Pancreas (tissue), 10 donors: ENCODE results near the gene FOXO6. TPM values are rescaled to one million over a fixed set of nuclear protein-coding genes. Genes with fewer than 3 reads are reported as not detected.

Experiments used
- ATAC-seq, 4 donors: fragments of 200-7000 bp; cut with Tn5 transposase; one replicate each; pipeline versions ENCODE4 v1.8.0 to v1.9.1; 2020; ENCODE audit warnings: mild to moderate bottlenecking in 4 of 4, moderate library complexity in 4 of 4
- DNase-seq, 6 donors: peaks; one replicate each; pipeline ENCODE4 v3.0.0-alpha.2; 2020
- FAIRE-seq: peaks from 2 replicates; lab custom pipeline; 2012; peaks lifted over from hg19 to GRCh38; lab: Jason Lieb, UNC
- H3K27ac ChIP-seq, 4 donors: fragments of 200-600 bp; sonication (generic); 1 replicate in 3 of 4; 2 replicates in 1 of 4; pipeline versions ENCODE4 v1.5.0 to v1.8.0; 2020
- H3K27me3 ChIP-seq, 4 donors: fragments of 200-600 bp; one replicate each; pipeline ENCODE4 v1.8.0; 2021
- H3K36me3 ChIP-seq, 3 donors: fragments of 200-600 bp; sonication (generic) in 1 of 3; one replicate each; pipeline versions ENCODE4 v1.5.0 to v1.8.0; 2020 to 2021
- H3K4me1 ChIP-seq, 3 donors: fragments of 200-600 bp; one replicate each; pipeline ENCODE4 v1.8.0; 2021
- H3K4me3 ChIP-seq, 4 donors: fragments of 200-600 bp; sonication (generic) in 2 of 4; one replicate each; pipeline versions ENCODE4 v1.5.0 to v1.8.0; 2020 to 2021
- H3K9me3 ChIP-seq, 4 donors: fragments of 200-600 bp; one replicate each; pipeline ENCODE4 v1.8.0; 2021
- WGBS, 2 donors: extraction: QIAGEN DNeasy Blood & Tissue Kit; methylation state at CpG; one replicate each; pipeline ENCODE4 v1.1.7; 2013; 5-methylcytosine and 5-hydroxymethylcytosine counted together
- intact Hi-C, 3 donors: fragments of 100-400 bp; cut with DNase I; formaldehyde crosslinking; loops; one replicate each; pipeline versions ENCODE4 v1.11.1 to v1.14.2; 2022
- polyA plus RNA-seq, 2 donors: library from polyadenylated mRNA; stranded (reverse); fragments of 200-250 nt; gene quantifications; one replicate each; pipeline ENCODE4 v1.2.3, GENCODE V29; 2013
- total RNA-seq, 6 donors: library from RNA; stranded (reverse); fragmentation: NEBNext Ultra II Directional in 4 of 6; extraction: Animal tissue kit (Norgen Biotek cat#: 25700) in 4 of 6; gene quantifications; one replicate each; pipeline versions ENCODE4 v1.2.1 to v1.2.4, GENCODE V29; 2021 to 2023
- TF ChIP-seq, protein P1 (sequence below), 4 donors: fragments of 200-600 bp; sonication (generic) in 3 of 4; IDR thresholded peaks; one replicate each; pipeline versions ENCODE4 v1.5.0 to v1.8.0; 2021; ENCODE audit warnings: antibody characterized with exemption in 4 of 4
- donor health status: healthy with polysubstance abuse.
- donor health status: DM: no; HTN: no; CAD: no; lungs with moderate emphysema.
- donor health status: DM: no; HTN: no; CAD: no.
- donor health status: control.
- donor health status: control.
- donor health status: Bipolar disorder and iron deficiency.
- donor health status: DM: yes; HTN: yes; CAD: no.
- donor health status: DM: no; HTN: no; CAD: no.
- donor health status: DM: no; HTN: no; CAD: no.
- donor health status: DM: yes; HTN: yes; CAD: no.

FOXO6 gene
- total and polyA plus RNA-seq, 8 donors, result 0.79 to 2.0 (median 1.2) TPM

DNA sequence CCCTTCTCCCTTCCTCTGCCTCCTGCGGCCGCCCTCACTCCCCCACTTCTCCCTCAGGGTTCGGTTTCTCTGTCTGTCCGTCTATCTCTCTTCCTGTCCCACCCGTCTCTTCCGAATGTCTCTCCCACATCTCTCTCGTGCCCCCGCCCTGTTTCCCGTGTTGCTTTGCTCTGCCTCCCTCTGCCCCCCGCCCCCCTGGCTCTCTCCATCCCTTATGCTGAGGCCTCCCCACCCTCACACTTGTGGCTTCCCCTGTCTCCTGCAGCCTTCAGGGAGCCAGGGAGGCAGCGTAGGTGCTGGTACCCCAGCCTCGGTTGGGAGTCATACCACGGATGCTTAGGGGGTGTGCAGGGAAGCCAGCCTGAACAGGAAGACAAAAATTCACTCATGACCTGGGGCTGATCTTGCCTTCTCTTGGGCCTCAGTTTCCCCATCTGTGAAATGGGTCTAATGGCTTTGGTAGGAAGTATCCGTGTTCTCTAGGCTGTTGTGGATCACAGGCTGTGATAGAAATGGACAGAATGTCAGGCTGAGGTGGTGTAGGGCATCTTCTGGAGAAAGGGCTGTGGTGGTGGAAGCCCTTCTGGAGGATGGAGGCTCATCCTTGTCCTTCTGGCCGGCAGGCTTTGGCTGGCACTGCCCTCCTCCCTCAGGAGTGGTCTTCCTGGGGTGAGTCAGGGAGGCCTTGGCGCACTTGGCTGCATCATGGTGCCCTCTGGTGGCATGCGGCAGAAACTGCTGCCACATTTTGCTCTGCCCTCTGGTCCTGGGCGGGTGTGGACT, 55.5 kb downstream of the FOXO6 start:
- TF ChIP-seq, protein P1, sequence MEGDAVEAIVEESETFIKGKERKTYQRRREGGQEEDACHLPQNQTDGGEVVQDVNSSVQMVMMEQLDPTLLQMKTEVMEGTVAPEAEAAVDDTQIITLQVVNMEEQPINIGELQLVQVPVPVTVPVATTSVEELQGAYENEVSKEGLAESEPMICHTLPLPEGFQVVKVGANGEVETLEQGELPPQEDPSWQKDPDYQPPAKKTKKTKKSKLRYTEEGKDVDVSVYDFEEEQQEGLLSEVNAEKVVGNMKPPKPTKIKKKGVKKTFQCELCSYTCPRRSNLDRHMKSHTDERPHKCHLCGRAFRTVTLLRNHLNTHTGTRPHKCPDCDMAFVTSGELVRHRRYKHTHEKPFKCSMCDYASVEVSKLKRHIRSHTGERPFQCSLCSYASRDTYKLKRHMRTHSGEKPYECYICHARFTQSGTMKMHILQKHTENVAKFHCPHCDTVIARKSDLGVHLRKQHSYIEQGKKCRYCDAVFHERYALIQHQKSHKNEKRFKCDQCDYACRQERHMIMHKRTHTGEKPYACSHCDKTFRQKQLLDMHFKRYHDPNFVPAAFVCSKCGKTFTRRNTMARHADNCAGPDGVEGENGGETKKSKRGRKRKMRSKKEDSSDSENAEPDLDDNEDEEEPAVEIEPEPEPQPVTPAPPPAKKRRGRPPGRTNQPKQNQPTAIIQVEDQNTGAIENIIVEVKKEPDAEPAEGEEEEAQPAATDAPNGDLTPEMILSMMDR (IDR thresholded peaks at IDR 0.05), result peak; percentile 80 to 89 (median 85)
- no peaks in the 10 kb centered on the region for H3K27me3 ChIP-seq
- intact Hi-C loops, result loop anchor here (5.0 to 10.0 kb wide), 3 partner anchors 134 to 149 kb away; no protein-coding TSS in a partner anchor
- H3K27ac ChIP-seq, result no peak overlapping the region
- FAIRE-seq (no peak), ATAC-seq (peak; percentile 72 to 84 (median 81)), DNase-seq (peak; percentile 43 to 89 (median 76))
- H3K4me1 ChIP-seq, result no peaks in the 10 kb centered on the region
- H3K9me3 ChIP-seq, result no peaks in the 10 kb centered on the region
- 53 to 54% methylated on average over 18 of the region's 18 CpGs for WGBS, 2 donors
- no peaks in the 10 kb centered on the region for H3K36me3 ChIP-seq
- H3K4me3 ChIP-seq, result no peak overlapping the region

DNA sequence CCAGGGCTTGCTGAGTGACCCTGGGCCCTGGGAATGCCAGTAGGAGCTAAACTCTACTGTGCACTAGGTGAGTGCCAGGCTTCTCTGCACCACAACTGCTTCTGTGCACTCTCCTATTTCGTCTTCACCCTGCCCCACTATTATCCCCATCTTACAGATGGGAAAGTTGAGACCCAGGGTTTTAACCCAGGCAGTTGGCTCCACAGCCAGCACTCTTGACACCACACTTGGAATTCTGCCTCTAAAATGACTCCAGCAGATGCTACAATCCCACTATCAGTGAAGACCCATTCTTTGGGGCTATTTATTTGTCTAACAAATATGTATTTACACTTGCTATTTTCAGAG, 56.1 kb downstream of the FOXO6 start:
- WGBS, 2 donors, result 16 to 19% methylated on average over 1 of the region's 1 CpG
- Histone ChIP-seq H3K9me3 (no peaks in the 10 kb centered on the region), H3K4me1 (no peaks in the 10 kb centered on the region), H3K27me3 (no peaks in the 10 kb centered on the region), H3K27ac (no peak overlapping the region), H3K4me3 (no peak overlapping the region), H3K36me3 (no peaks in the 10 kb centered on the region)
- intact Hi-C loops, result loop anchor here (5.0 to 10.0 kb wide), 3 partner anchors 135 to 150 kb away; no protein-coding TSS in a partner anchor
- no peak for DNase-seq
- ATAC-seq, result no peak
- no peak for FAIRE-seq
- TF ChIP-seq, protein P1 (IDR thresholded peaks at IDR 0.05), result no peak

DNA sequence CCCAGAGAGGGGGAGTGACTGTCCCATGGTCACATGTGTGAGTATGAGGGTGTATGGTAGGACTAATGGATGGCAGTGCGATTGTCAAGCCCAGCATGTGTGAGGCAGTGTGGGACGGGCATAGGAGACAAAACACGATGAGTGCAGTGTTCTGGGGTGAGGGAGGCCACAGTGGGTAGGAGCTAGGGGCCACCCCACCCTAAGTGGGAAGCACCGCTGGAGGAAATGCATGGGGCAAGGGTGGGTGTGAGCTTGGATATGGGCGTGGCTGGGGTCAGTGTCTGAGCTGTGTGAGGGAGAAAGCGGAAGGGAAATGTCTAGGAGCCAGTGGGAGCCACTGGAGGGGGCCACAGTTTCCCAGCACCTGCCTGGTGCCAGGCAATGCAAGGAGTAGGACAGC, 56.5 kb downstream of the FOXO6 start:
- no peak for ATAC-seq
- Histone ChIP-seq H3K27ac (no peak overlapping the region), H3K27me3 (no peaks in the 10 kb centered on the region), H3K36me3 (no peaks in the 10 kb centered on the region), H3K4me1 (no peaks in the 10 kb centered on the region), H3K4me3 (no peak overlapping the region), H3K9me3 (no peaks in the 10 kb centered on the region)
- FAIRE-seq, result no peak
- no peak for DNase-seq
- TF ChIP-seq, protein P1 (IDR thresholded peaks at IDR 0.05), result no peak
- 52% methylated on average over 6 of the region's 6 CpGs for WGBS, 2 donors
- intact Hi-C loops, result loop anchor here (5.0 to 10.0 kb wide), 3 partner anchors 135 to 150 kb away; no protein-coding TSS in a partner anchor

DNA sequence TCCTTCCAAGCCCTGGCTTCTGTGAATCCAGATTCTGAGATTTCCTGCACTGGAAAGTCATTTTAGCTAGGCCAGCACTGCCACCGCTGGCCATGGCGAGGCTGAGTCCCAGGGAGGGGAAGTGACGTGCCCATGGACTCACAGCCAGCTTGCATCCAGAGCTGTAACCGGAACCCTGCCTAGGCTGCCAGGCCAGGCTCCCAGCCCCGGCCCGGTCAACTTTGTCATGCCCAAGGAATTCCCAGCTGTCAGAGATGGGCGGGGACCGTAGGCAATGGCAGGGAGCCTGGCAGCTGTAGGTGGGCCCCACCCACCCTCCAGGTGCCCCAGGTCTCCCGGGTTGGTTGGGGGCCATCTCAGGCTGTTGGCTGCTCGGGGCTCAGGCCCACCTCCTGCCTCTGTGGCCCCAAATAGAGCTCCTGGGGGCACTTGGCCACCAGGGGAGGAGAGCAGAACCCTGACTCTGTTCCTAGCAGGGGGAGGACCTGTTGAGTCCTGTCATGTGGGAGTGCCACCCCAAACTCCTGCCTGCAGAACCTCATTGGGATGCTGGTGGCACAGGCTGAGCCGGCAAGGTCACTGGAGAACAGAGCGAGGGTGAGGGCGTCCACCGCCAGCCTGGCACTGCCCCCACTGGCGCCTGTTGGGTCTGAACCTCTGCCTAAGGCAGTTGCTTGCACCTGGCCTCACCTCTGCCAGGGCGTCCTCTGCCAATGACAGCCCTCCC, 57.8 kb downstream of the FOXO6 start:
- Histone ChIP-seq H3K4me1 (no peaks in the 10 kb centered on the region), H3K27me3 (no peaks in the 10 kb centered on the region), H3K4me3 (no peak overlapping the region), H3K36me3 (no peaks in the 10 kb centered on the region), H3K9me3 (no peaks in the 10 kb centered on the region), H3K27ac (peak overlapping the region; percentile 55 to 71 (median 62))
- TF ChIP-seq, protein P1 (IDR thresholded peaks at IDR 0.05), result no peak
- 45 to 50% methylated on average over 16 of the region's 16 CpGs for WGBS, 2 donors
- no peak for FAIRE-seq
- ATAC-seq, result peak; percentile 70 to 84 (median 80)
- peak in 5 of 6 donors; percentile 64 to 86 (median 75) for DNase-seq
- intact Hi-C loops, result loop anchor here (5.0 to 10.0 kb wide), 3 partner anchors 137 to 152 kb away; no protein-coding TSS in a partner anchor
